Lung (tissue), 16 donors: ENCODE results near the gene CST9. TPM values are rescaled to one million over a fixed set of nuclear protein-coding genes. Genes with fewer than 3 reads are reported as not detected.

ENCODE experiments used
- ATAC-seq: fragments of 200-7000 bp; cut with Tn5 transposase; one replicate; pipeline ENCODE4 v1.9.1; 2020; ENCODE audit warnings: moderate number of reproducible peaks; ENCODE audit not compliant: insufficient read depth, low FRiP score
- DNase-seq, 3 donors: peaks; one replicate each; pipeline ENCODE4 v3.0.0-alpha.2; 2013 to 2017
- H3K27ac ChIP-seq, 2 donors: one replicate each; pipeline ENCODE4 v1.5.1; 2013; ENCODE audit warnings: mild to moderate bottlenecking in 2 of 2, moderate library complexity in 2 of 2, control low read depth in 1 of 2, inconsistent platforms in 1 of 2, low read depth in 1 of 2, low read length in 1 of 2
- H3K27me3 ChIP-seq, 3 donors: one replicate each; pipeline ENCODE4 v1.5.1; 2013; ENCODE audit warnings: low read length in 2 of 3; ENCODE audit not compliant: control insufficient read depth in 3 of 3, insufficient read depth in 3 of 3
- H3K36me3 ChIP-seq, 4 donors: one replicate each; pipeline ENCODE4 v1.5.1; 2013; ENCODE audit warnings: low read length in 4 of 4, mild to moderate bottlenecking in 1 of 4, moderate library complexity in 1 of 4; ENCODE audit not compliant: control insufficient read depth in 4 of 4, insufficient read depth in 4 of 4
- H3K4me1 ChIP-seq, 5 donors: one replicate each; pipeline ENCODE4 v1.5.1; 2013; ENCODE audit warnings: low read length in 5 of 5, mild to moderate bottlenecking in 2 of 5, moderate library complexity in 1 of 5; ENCODE audit not compliant: control insufficient read depth in 5 of 5, insufficient read depth in 5 of 5
- H3K4me3 ChIP-seq: one replicate; pipeline ENCODE4 v1.5.1; 2013; ENCODE audit warnings: mild to moderate bottlenecking, control low read depth, moderate library complexity
- H3K9ac ChIP-seq, 2 donors: one replicate each; pipeline ENCODE4 v1.5.1; 2013; ENCODE audit warnings: low read length in 2 of 2, control low read depth in 1 of 2; ENCODE audit not compliant: insufficient read depth in 1 of 2
- H3K9me3 ChIP-seq, 4 donors: one replicate each; pipeline ENCODE4 v1.5.1; 2013; ENCODE audit warnings: low read length in 3 of 4, mild to moderate bottlenecking in 1 of 4, moderate library complexity in 1 of 4; ENCODE audit not compliant: control insufficient read depth in 4 of 4, insufficient read depth in 3 of 4
- WGBS, 2 donors: extraction: QIAGEN DNeasy Blood & Tissue Kit; methylation state at CpG; one replicate each; pipeline ENCODE4 v1.1.7; 2013; 5-methylcytosine and 5-hydroxymethylcytosine counted together
- long read RNA-seq, 5 donors: transcript quantifications; one replicate each; lab custom pipeline, GENCODE V29; 2026
- polyA plus RNA-seq, 2 donors: library from polyadenylated mRNA; stranded (reverse); fragments of 200-250 nt; gene quantifications; one replicate each; pipeline ENCODE4 v1.2.1, GENCODE V29; 2013
- total RNA-seq, 2 donors: library from RNA; depleted of rRNA in 1 of 2; stranded (reverse); fragments of >200 nt in 1 of 2; gene quantifications; one replicate each; pipeline ENCODE4 v1.2.1, GENCODE V29; 2014 to 2021
- TF ChIP-seq, protein P1 (sequence below): IDR thresholded peaks from 2 replicates; pipeline ENCODE4 v1.5.1; 2012; ENCODE audit warnings: mild to moderate bottlenecking; ENCODE audit errors: control extremely low read depth, extremely low read depth
- donor health status: control.
- donor health status: control.
- donor health status: Bipolar disorder and iron deficiency.
- donor health status: healthy.
- donor health status: DM: yes; HTN: yes; CAD: no.

The CST9 gene
- total RNA-seq (not detected), polyA plus RNA-seq (not detected)
- long read RNA-seq, donor 1, result 0 reads
- long read RNA-seq, donor 2, result 0 reads
- long read RNA-seq, donor 3, result 0 reads
- long read RNA-seq, donor 4, result 0 reads
- long read RNA-seq, donor 5, result 0 reads

- ATAC-seq (no peak), DNase-seq (no peak)
- no peaks in the 10 kb centered on the region for H3K27me3 ChIP-seq
- no peaks in the 10 kb centered on the region for H3K36me3 ChIP-seq
- H3K9me3 ChIP-seq, result peaks cover 0 to 2% (median 0%) of the 10 kb centered on the region in 4 donors
- peaks cover 0 to 1% (median 0%) of the 10 kb centered on the region in 5 donors for H3K4me1 ChIP-seq
- no peak within 1 kb of the TSS for H3K4me3 ChIP-seq
- WGBS, 2 donors, result 60 to 62% methylated on average over 15 to 16 of the region's 16 CpGs
- TF ChIP-seq, protein P1, sequence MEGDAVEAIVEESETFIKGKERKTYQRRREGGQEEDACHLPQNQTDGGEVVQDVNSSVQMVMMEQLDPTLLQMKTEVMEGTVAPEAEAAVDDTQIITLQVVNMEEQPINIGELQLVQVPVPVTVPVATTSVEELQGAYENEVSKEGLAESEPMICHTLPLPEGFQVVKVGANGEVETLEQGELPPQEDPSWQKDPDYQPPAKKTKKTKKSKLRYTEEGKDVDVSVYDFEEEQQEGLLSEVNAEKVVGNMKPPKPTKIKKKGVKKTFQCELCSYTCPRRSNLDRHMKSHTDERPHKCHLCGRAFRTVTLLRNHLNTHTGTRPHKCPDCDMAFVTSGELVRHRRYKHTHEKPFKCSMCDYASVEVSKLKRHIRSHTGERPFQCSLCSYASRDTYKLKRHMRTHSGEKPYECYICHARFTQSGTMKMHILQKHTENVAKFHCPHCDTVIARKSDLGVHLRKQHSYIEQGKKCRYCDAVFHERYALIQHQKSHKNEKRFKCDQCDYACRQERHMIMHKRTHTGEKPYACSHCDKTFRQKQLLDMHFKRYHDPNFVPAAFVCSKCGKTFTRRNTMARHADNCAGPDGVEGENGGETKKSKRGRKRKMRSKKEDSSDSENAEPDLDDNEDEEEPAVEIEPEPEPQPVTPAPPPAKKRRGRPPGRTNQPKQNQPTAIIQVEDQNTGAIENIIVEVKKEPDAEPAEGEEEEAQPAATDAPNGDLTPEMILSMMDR, result no peak
- no peak within 1 kb of the TSS for H3K9ac ChIP-seq
- no peak within 1 kb of the TSS for H3K27ac ChIP-seq
Observed at GRCh38 chr20:23605867-23606651, at the start of gene CST9. Gene CST9, minus strand, starts transcription at chr20:23605917. Its CDS starts 53 bp downstream, at chr20:23605864.

GRCh38 chr20:23654717-23655116 lies 49.0 kb upstream of the CST9 start:
- 28 to 42% methylated on average over 4 of the region's 4 CpGs for WGBS, 2 donors
- H3K36me3 ChIP-seq, result no peaks in the 10 kb centered on the region
- no peak overlapping the region for H3K4me3 ChIP-seq
- ATAC-seq, result no peak
- no peak overlapping the region for H3K27ac ChIP-seq
- TF ChIP-seq, protein P1, result no peak
- no peaks in the 10 kb centered on the region for H3K27me3 ChIP-seq
- peaks cover 0 to 23% (median 7%) of the 10 kb centered on the region in 5 donors for H3K4me1 ChIP-seq
- no peak overlapping the region for H3K9ac ChIP-seq
- DNase-seq, result no peak
- H3K9me3 ChIP-seq, result no peaks in the 10 kb centered on the region

- ATAC-seq (no peak), DNase-seq (no peak)
- Histone ChIP-seq H3K9ac (no peak overlapping the region), H3K27me3 (no peaks in the 10 kb centered on the region), H3K4me1 (peaks cover 0 to 18% (median 7%) of the 10 kb centered on the region in 5 donors), H3K27ac (no peak overlapping the region), H3K36me3 (no peaks in the 10 kb centered on the region), H3K4me3 (no peak overlapping the region), H3K9me3 (no peaks in the 10 kb centered on the region)
- 75 to 84% methylated on average over 2 of the region's 2 CpGs for WGBS, 2 donors
- TF ChIP-seq, protein P1, result no peak
Observed at GRCh38 chr20:23654000-23654399, 48.3 kb upstream of the CST9 start.
